PFSK-1 (cell line): ENCODE measurements around the gene DGKH.

Experiments
- TAF1 ChIP-seq: IDR thresholded peaks from 2 replicates; pipeline ENCODE4 v1.6.1; 2012; ENCODE audit warnings: low read length, control low read depth, borderline replicate concordance; ENCODE audit not compliant: insufficient read depth
- TF ChIP-seq, protein P1 (sequence below), 2 experiments: IDR thresholded peaks; 2 replicates each; pipeline versions ENCODE4 v1.6.1 to v1.8.0; 2011 to 2012; ENCODE audit warnings: low read depth in 2 of 2, low read length in 2 of 2, control low read depth in 1 of 2, inconsistent platforms in 1 of 2, mild to moderate bottlenecking in 1 of 2, moderate library complexity in 1 of 2; ENCODE audit not compliant: insufficient read depth in 1 of 2

- TF ChIP-seq, protein P1, sequence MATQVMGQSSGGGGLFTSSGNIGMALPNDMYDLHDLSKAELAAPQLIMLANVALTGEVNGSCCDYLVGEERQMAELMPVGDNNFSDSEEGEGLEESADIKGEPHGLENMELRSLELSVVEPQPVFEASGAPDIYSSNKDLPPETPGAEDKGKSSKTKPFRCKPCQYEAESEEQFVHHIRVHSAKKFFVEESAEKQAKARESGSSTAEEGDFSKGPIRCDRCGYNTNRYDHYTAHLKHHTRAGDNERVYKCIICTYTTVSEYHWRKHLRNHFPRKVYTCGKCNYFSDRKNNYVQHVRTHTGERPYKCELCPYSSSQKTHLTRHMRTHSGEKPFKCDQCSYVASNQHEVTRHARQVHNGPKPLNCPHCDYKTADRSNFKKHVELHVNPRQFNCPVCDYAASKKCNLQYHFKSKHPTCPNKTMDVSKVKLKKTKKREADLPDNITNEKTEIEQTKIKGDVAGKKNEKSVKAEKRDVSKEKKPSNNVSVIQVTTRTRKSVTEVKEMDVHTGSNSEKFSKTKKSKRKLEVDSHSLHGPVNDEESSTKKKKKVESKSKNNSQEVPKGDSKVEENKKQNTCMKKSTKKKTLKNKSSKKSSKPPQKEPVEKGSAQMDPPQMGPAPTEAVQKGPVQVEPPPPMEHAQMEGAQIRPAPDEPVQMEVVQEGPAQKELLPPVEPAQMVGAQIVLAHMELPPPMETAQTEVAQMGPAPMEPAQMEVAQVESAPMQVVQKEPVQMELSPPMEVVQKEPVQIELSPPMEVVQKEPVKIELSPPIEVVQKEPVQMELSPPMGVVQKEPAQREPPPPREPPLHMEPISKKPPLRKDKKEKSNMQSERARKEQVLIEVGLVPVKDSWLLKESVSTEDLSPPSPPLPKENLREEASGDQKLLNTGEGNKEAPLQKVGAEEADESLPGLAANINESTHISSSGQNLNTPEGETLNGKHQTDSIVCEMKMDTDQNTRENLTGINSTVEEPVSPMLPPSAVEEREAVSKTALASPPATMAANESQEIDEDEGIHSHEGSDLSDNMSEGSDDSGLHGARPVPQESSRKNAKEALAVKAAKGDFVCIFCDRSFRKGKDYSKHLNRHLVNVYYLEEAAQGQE (IDR thresholded peaks at IDR 0.05; ENCODE audit: insufficient read depth in 1 of 2, low read depth in 2 of 2, low read length in 2 of 2): no peak
- TF ChIP-seq TAF1: no peak
Observed at GRCh38 chr13:42279080-42279479, 230.6 kb downstream of the DGKH start.
